ENCODE results near the gene HDAC4. TPM values are rescaled to one million over a fixed set of nuclear protein-coding genes. Genes with fewer than 3 reads are reported as not detected.

HDAC4 gene
- total RNA-seq, 1 experiment from 2014 or later, result 40.1 TPM

- DNase-seq (ENCODE audit: low read depth, low spot score) (no peak), ATAC-seq (no peak)
- in situ Hi-C loops (cut with HindIII; ENCODE audit: low pct_unique_long_range_greater_than_20kb, low sequenced_read_pairs), result no loop called here
- no peaks in the 10 kb centered on the region for H3K36me3 ChIP-seq (ENCODE audit: control insufficient read depth, insufficient read depth, low read length)
- no peak for TF ChIP-seq REST (IDR thresholded peaks at IDR 0.05; ENCODE audit: insufficient read depth in 1 of 2, low read depth in 2 of 2, low read length in 1 of 2)
- no peak for TF ChIP-seq SIN3A (IDR thresholded peaks at IDR 0.05; ENCODE audit: borderline replicate concordance, insufficient read depth, low read depth, low read length)
- TF ChIP-seq TCF7L2 (IDR thresholded peaks at IDR 0.05; ENCODE audit: low read depth, low read length), result no peak
- TF ChIP-seq POLR2AphosphoS5 (IDR thresholded peaks at IDR 0.05; ENCODE audit: low read depth, low read length), result no peak
- TF ChIP-seq, protein P1, sequence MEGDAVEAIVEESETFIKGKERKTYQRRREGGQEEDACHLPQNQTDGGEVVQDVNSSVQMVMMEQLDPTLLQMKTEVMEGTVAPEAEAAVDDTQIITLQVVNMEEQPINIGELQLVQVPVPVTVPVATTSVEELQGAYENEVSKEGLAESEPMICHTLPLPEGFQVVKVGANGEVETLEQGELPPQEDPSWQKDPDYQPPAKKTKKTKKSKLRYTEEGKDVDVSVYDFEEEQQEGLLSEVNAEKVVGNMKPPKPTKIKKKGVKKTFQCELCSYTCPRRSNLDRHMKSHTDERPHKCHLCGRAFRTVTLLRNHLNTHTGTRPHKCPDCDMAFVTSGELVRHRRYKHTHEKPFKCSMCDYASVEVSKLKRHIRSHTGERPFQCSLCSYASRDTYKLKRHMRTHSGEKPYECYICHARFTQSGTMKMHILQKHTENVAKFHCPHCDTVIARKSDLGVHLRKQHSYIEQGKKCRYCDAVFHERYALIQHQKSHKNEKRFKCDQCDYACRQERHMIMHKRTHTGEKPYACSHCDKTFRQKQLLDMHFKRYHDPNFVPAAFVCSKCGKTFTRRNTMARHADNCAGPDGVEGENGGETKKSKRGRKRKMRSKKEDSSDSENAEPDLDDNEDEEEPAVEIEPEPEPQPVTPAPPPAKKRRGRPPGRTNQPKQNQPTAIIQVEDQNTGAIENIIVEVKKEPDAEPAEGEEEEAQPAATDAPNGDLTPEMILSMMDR (IDR thresholded peaks at IDR 0.05), result no peak
- no peaks in the 10 kb centered on the region for H3K27me3 ChIP-seq (ENCODE audit: control insufficient read depth, insufficient read depth, low read length)
- H3K9me3 ChIP-seq (ENCODE audit: control insufficient read depth, insufficient read depth, low read depth, low read length), result no peaks in the 10 kb centered on the region
- H3K4me1 ChIP-seq (ENCODE audit: control insufficient read depth, insufficient read depth, low read length), result peaks cover 7% of the 10 kb centered on the region
- CTCF ChIA-PET, result no interaction called here
- POLR2A ChIA-PET, result no interaction called here
- BruUV-seq (replicated peaks), result no TSS peak
- H3K27ac ChIP-seq (ENCODE audit: low read length), result no peak overlapping the region
- H3K4me3 ChIP-seq (ENCODE audit: low read depth in 2 of 2, low read length in 2 of 2), result no peak overlapping the region
- intact Hi-C loops (cut with micrococcal nuclease; ENCODE audit: unreplicated experiment), result no loop called here
These were observed 159.3 kb downstream of the HDAC4 start for GRCh38 chr2:239241431-239241960.

DNA sequence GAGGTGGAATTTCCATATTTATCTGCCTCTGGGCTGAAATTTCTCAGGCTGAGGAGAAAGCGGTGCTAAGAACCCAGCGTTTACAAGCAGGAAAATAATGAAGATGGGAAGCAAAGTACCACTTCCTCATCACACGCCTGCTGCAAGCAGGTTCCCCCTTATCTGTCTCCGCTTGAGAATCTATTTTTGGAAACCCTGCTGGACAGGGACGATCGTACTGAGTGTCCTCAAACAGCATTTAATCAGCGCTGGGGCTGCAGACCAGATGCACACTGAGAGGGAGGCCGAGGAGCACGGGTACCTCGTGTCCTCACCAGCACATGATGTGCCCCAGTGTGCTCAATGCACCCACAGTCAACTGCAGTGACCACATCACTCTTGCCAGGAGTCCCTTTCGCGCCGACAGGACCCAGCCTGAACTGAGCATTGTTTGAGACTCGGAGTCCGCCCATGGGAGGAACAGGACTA, 160.4 kb downstream of the HDAC4 start:
- POLR2A ChIA-PET, result no interaction called here
- in situ Hi-C loops (cut with HindIII; ENCODE audit: low pct_unique_long_range_greater_than_20kb, low sequenced_read_pairs) (no loop called here), intact Hi-C loops (cut with micrococcal nuclease; ENCODE audit: unreplicated experiment) (no loop called here)
- H3K4me1 ChIP-seq (ENCODE audit: control insufficient read depth, insufficient read depth, low read length), result no peaks in the 10 kb centered on the region; the same call in 1 of the 2 replicates
- CTCF ChIA-PET, result no interaction called here
- H3K4me3 ChIP-seq (ENCODE audit: low read depth in 2 of 2, low read length in 2 of 2), result no peak overlapping the region
- H3K36me3 ChIP-seq (ENCODE audit: control insufficient read depth, insufficient read depth, low read length), result no peaks in the 10 kb centered on the region
- DNase-seq (ENCODE audit: low read depth, low spot score), result no peak
- H3K9me3 ChIP-seq (ENCODE audit: control insufficient read depth, insufficient read depth, low read depth, low read length), result no peaks in the 10 kb centered on the region
- no TSS peak for BruUV-seq (replicated peaks)
- TF ChIP-seq, protein P1 (IDR thresholded peaks at IDR 0.05), result no peak
- TF ChIP-seq POLR2AphosphoS5 (IDR thresholded peaks at IDR 0.05; ENCODE audit: low read depth, low read length), result no peak
- H3K27ac ChIP-seq (ENCODE audit: low read length), result no peak overlapping the region
- no peak for ATAC-seq
- H3K27me3 ChIP-seq (ENCODE audit: control insufficient read depth, insufficient read depth, low read length), result no peaks in the 10 kb centered on the region
